GM19397 (cell line): ENCODE measurements around the gene TMEM271.

Source experiments
- ATAC-seq: cut with Tn5 transposase; IDR thresholded peaks from one replicate; pipeline ENCODE4 v1.9.1; 2021; ENCODE audit warnings: mild to moderate bottlenecking, moderate library complexity; ENCODE audit not compliant: unreplicated experiment

The TMEM271 gene

DNA sequence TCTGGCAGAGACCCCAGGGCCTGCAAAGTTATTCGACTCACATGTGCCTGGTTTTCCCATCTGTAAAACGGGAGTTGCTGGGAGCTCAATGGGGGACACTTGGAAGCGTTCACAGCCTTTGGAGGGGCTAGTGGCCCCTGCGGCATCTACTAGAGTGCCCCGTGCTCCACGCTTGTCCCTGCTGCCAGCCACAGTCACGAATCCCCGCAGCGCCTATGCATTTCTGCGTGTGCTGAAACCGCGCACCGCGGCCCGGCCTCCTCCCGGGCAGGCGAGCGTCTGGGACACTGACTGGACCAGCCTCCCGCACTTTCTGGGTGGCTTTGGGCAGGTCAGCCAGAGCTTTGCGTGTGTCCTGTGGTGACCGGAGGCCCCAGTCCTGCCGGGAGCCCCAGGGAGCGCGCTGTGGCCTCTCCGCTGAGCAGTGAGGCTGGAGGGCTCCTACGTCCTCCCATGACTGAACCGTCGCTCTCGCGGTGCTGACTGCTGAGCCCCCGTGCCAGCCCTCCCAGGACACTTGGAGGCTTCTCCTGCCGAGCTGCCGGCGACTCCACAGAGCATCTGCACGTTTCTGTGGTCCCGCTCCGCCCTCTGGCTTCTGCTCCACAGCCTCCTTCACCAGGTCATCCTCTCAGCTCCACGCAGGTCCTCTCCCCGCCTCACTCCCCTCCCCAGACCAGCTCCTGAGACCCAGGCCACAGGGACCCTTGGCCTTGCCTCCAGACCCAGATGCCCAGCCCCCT is 40.7 kb downstream of the TMEM271 start:
- no peak for ATAC-seq

DNA sequence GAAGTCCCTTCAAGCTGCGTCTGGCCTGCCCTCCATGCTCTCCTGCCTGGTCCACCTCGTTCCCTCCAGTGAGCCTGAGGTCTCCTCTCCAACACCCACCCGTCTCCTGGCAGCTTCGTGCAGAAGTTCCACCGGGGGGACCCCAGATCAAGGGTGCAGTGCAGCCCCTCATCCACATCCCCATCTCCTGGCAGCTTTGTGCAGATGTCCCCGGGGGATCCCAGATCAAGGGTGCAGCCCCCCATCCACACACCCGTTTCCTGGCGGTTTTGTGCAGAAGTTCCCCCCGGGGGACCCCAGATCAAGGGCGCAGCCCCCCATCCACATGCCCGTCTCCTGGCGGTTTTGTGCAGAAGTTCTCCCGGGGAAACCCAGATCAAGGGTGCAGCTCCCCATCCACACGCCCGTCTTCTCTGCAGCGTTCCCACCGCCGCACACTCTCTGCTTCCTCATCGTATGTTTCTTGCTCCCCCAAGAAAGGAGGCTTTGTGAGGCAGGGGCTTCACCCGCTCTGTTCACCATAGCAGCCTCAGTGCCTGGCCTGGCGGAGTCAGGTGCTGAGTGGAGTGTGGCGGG is 41.4 kb downstream of the TMEM271 start:
- no peak for ATAC-seq

DNA sequence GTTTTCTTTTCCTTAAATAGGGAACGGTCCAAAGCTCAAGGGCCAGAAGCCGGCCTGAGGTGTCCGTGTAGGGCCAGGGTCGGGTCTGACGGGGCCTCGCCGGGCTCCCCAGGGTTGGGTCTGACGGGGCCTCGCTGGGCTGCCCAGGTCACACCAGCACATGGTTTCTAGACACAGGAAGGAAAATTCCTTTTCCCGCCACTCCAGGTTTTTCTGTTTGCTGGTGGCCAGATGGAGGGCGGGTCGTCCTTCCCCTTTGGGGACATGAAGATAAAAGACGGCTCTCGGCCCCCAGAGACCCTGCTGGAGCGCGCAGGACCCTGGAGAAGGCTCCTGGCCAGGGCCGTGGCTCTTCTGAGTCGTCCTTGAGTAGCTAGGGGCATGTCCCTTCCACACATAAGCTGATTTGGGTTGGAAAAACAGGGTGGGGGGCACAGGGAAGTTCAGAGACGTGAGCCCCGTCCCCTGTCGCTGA is 42.0 kb downstream of the TMEM271 start:
- no peak for ATAC-seq

DNA sequence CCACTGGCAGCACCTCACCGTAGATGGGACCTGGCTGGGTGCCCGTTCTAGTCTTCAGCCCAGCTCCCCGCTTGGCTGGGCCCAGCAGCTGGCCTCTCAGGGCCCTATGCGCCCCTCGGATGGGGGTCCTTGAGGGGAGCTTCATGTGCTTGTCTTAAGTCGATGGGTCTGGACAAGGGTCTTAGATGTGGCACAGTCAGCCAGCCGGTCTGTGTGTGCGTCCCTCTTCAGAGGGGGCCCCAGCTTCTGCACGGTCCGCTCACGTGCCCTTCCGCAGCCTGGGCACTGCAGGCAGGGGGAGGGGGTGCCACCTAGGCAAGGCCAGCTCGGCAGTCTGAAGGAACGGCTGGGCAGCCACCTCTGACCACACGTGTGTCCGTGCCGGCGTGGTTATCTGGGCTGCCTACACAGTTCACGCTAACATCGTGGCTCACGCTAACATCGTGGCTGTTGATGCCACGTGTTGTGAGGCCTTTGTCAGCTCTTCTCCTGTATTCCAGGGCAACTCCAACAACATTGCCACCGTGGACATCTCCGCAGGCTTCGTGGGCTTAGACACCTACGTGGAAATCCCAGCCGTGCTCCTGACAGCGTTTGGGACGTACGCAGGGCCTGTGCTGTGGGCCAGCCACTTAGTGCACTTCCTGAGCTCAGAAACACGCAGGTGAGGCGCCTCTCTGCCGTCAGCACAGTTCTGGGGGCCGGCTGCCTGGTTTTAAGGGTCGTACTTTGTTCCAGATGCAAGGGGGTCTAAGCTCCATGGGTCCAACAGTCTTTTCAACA is 42.6 kb downstream of the TMEM271 start:
- no peak for ATAC-seq

DNA sequence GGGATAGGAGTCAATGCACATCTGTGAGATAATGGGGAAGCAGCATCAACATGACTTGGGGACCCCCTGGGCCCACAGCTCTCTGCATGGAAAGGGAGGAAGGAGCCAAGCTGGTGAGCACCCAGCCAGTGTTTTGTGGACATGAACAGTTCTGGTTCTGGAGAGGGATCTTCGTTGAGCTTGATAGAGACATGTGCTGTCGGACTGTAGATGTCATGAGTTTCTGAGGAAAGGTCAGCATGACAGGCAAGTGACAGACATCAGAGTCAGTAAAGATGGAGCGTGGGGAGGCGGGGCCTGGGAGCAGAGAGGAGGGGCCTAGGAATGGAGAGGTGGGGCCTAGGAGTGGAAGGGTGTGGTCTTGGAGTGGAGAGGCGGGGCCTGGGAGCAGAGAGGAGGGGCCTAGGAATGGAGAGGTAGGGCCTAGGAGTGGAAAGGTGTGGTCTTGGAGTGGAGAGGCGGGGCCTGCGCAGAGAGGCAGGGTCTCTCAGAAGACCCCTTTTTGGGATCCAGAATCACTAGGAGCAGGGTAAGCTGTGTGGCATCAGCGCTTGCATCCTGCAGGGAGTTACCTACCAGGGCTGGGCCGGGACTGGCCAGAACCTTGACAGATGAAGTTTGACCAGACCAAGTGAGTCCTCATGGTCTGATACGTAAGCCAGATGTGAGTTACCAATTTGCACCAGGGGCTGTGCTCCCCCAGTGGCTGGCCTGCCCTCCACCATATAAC is 43.3 kb downstream of the TMEM271 start:
- no peak for ATAC-seq

DNA sequence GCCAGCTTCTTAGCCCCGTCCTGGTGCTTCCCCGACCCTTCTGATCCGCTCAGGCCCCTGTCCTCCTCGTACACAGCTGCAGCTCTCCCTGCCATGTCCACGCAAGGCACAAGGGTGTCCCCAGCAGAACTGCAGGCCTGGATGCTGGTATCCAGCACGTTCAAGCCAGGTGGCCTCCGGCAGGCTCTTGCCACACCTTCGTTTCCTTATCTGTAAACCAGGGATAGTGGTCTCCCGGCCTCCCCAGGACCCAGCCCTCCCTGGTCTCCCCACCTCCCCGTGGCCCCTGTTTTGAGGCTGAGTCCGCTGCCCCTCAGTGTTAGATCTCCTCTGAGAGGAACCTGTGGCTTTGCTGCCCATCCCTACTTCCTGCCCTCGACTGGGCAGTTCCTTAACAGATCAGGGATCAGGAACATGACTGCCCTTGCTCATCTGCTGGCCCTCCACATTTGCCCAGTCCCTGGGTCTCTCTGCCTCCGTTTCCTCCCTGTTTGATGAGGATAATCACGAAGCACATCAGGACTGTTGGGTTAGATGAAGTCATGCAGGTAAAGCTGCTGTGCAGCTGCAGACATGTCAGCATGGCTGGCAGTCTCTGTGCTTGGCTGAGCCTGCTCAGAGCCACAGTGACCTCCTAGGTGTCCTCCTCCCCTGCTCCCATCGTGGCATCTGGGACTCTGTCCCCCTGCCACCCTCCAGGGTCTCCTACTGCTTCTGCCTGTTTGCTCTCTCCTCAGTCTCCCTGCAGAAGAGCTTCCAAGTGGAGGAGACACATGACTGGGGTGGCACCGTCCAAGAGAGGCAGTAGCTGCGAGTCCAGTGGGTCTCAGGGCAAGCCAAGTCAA is 44.2 kb downstream of the TMEM271 start:
- no peak for ATAC-seq

DNA sequence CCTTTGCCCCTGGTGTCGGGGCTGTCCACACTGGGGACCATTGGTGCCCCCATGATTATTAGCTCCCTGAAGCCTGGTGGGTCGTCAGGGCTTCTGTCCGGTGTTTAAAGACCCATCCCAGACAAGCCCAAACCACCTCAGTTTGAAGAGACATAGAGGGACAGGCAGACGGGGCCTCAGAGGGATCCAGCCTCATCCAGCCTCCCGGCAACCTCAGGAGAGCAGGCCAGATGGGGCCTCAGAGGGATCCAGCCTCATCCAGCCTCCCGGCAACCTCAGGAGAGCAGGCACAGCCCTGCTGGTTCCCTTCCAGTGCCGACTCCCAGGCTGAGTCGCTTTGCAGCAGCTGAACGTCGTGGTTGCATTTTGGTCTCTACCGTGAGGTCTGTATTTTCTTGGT is 45.0 kb downstream of the TMEM271 start:
- ATAC-seq, result no peak

DNA sequence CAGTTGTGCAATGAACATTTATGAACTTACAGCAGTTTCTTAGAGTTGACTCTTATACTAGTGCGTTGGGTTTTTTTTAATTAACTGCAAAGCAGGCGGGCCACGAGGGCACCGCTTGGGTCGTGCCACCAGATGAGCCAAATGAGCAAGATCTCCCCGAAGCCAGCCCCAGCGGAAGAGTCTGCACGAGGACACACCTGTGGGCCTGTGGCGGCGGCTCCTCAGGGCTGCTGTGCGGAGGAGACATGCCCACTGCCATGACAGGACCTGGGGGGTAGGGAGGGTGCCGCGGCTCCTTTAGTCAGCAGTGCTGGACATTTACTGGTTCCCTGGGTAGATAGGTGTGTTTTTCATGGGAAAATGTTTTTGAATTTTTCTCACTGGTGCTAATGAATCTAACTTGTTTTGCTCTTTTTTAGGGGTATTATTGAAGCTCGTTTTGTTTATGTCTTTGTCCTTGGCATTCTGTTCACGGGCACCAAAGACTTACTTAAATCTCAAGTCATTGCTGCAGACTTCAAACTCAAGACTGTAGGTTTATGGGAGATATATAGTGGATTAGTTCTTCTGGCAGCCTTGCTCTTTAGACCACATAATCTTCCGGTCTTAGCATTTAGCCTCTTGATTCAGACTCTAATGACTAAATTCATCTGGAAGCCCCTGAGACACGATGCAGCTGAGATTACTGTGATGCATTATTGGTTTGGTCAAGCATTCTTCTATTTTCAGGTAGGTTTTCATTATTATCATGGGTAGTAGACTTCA is 45.9 kb downstream of the TMEM271 start:
- no peak for ATAC-seq

DNA sequence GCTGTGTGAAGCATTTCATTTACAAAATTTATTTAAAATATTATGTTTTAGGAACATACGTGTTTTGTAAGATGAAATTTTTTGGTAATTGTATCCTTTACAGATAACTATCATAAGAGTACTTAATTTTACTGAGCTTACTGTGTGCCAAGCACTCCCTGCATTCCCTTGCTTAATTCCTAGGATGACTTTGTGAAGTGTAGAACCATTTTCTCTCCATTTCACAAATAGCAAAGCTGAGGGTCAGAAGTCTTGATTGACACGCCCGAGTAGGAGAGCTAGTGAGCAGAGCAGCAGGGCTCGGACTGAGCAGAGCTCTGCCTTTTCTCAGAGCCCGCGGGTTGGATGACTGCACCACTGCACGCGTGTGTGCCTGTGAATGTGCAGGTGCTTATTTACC is 46.5 kb downstream of the TMEM271 start:
- ATAC-seq, result no peak

DNA sequence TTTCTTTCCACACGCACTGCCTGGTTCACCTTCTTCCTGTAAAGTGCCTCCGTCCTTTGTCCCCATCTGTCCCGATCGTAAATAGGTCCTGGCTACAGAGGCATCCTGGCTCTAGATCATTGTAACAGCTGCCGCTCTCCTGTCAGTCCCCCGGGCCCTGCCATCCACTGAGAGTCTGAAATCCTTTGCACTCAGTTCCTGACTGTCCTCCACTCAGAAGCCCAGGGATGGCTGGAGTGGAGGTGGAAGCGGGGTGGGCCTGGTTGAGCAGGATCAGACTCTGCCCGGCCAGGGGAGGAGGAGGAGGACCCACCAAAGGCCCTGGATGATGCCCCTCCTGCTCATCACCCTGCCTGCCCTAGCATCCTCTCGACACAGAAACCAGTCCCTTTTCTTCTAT is 47.3 kb downstream of the TMEM271 start:
- ATAC-seq, result no peak

DNA sequence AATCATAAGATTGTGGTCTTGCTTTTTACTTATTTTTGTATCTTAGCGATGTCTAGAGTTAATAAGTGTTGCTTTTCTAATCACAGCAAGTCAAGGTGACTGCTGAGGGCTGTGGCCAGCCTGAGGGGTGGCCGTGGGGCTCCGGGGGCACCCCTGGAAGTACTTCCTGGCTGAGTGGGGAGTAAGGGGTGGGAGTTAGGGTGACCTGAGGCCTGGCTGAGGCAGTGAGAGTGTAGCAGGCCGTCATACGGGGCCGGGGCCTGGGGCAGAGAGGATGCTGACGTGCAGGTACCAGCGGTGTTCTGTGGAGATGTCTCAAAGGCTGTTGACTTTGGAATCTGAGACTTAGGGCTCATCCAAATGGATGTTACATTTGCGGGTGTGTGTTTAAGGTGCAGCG is 47.8 kb downstream of the TMEM271 start:
- no peak for ATAC-seq

DNA sequence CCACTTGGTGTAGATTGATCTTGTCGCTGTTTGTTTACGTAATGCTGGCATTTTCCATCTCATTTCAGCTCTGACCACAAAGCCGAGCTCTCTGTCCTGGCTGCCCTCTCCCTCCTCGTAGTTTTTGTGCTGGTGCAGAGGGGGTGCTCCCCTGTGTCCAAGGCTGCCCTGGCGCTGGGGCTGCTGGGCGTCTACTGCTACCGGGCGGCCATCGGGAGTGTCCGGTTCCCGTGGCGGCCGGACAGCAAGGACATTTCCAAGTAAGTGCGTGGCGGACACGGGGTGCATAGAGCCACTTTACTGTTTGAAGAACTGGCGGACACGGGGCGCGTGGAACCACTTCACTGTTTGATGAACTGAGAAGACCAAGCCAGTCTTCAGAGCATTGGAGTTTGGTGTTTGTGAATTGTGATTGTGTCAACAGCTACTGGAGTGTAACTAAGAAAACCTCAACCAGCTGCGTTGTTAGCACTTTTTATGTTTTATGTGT is 49.1 kb downstream of the TMEM271 start:
- ATAC-seq, result no peak

DNA sequence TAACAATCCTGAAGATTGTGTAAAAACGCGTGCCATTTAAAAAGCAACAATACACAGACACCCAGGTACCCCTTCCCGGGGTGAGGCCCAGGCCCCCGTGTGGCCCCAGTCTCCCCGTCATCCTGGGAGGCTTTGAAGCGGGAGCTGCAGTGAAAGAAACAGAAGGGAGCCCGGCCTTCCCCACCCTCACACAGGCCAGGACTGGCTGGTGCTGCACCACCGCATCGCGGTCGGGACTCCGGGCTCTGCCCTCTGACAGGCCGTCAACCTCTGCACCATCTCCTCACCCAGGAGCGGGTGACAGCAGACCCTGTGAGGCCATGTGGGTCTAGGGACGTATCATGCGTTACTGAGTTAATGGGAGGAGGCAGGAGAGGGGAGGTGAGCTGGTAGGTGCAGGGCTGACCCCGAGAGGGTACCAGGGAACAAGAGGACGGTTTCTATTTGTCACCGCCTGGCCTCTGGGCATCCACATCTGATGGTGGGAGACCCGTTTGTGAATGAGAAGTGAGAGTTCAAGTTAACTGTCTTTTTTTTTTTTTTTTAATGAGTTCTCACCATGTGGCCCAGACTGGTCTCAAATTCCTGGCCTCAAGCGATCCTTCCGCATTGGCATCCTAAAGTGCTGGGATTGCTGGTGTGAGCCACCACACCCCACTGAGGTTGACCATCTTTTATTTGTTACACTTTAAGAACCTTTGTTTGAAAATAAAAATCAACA is 49.7 kb downstream of the TMEM271 start:
- no peak for ATAC-seq

DNA sequence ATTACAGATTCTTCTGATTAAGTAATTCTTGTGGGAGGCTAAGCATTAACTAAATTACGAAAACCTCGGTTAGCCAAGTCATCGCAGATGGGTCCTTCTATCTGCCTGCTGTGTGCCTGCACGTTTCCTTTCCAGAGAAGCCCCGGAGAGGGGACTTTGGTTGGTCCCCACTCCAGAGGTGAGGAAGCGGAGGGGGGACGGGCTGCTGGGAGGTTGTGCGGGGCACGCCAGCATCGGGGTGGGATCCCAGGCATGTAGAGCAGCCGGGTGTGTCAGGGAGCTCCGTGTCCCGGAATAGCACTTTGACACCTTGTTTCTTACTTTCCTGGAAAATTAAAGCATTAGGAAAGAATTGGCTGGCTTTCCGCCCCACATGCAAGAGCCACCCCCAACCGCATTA is 50.4 kb downstream of the TMEM271 start:
- no peak for ATAC-seq

DNA sequence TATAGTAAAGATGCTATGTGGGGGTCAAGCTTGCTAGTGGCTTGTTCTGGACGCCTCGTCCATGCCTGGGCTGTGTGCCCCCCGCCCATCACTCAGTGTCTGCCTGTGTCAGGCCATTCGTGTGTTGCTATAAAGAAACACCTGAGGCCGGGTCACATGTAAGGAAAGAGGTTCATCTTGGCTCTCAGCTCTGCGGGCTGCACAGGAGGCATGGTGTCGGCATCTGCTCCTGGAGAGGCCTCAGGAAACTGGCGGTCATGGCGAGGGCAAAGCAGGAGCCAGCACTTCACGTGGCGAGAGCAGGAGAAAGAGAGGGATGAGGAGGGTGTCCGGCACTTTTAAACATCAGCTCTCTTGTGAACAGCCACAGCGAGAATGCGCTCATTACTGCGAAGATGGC is 51.9 kb downstream of the TMEM271 start:
- ATAC-seq, result no peak
